GM18951 (cell line): ENCODE results near the gene CA7.

Experiments used
- POLR2A ChIP-seq: IDR thresholded peaks from 4 replicates; pipeline ENCODE4 v1.6.1; 2011; ENCODE audit warnings: mild to moderate bottlenecking; ENCODE audit not compliant: insufficient read length, insufficient read depth; ENCODE audit errors: extremely low read depth
- in situ Hi-C: fragments of 300-500 bp; cut with MboI; formaldehyde crosslinking; loops from one replicate; pipeline ENCODE4 v1.12.0; 2022; ENCODE audit warnings: low sequenced_read_pairs, mixed read lengths, inconsistent platforms; ENCODE audit not compliant: unreplicated experiment

CA7 gene

GRCh38 chr16:66899945-66900710 is 55.9 kb downstream of the CA7 start:
- in situ Hi-C loops, result no loop called here
- no peak for TF ChIP-seq POLR2A

GRCh38 chr16:66900721-66901441 is 56.7 kb downstream of the CA7 start:
- in situ Hi-C loops, result no loop called here
- TF ChIP-seq POLR2A, result no peak

GRCh38 chr16:66901626-66902025 is 57.4 kb downstream of the CA7 start:
- no peak for TF ChIP-seq POLR2A
- in situ Hi-C loops, result no loop called here

- TF ChIP-seq POLR2A, result no peak
Observed at GRCh38 chr16:66902648-66903543, 58.7 kb downstream of the CA7 start.

More at GRCh38 chr16:66902648-66903543, 58.7 kb downstream of the CA7 start:
- in situ Hi-C loops, result no loop called here
